Fibroblast of lung (primary cell): ENCODE measurements around the gene CMIP. TPM values are rescaled to one million over a fixed set of nuclear protein-coding genes. Genes with fewer than 3 reads are reported as not detected.

Source experiments
- DNase-seq, 2 donors: peaks; one replicate each; pipeline versions ENCODE4 v3.0.0 to v3.0.0-alpha.2; 2010; ENCODE audit warnings: low read depth in 2 of 2
- H2AFZ ChIP-seq: 2 replicates; pipeline ENCODE4 v1.5.1; 2012; ENCODE audit warnings: low read length, control low read depth, inconsistent platforms
- H3K27ac ChIP-seq: 2 replicates; pipeline ENCODE4 v1.5.1; 2011; ENCODE audit warnings: low read length, control low read depth; ENCODE audit not compliant: insufficient read depth
- H3K27me3 ChIP-seq: 2 replicates; pipeline ENCODE4 v1.5.1; 2011; ENCODE audit warnings: mild to moderate bottlenecking, low read length; ENCODE audit not compliant: control insufficient read depth, insufficient read depth
- H3K36me3 ChIP-seq: 2 replicates; pipeline ENCODE4 v1.5.1; 2011; ENCODE audit warnings: low read length; ENCODE audit not compliant: control insufficient read depth, insufficient read depth
- H3K4me1 ChIP-seq: 2 replicates; pipeline ENCODE4 v1.5.1; 2011; ENCODE audit warnings: low read length; ENCODE audit not compliant: control insufficient read depth, insufficient read depth; ENCODE audit errors: extremely low read depth
- H3K4me2 ChIP-seq: 2 replicates; pipeline ENCODE4 v1.5.1; 2011; ENCODE audit warnings: low read length, control low read depth; ENCODE audit not compliant: insufficient read depth; ENCODE audit errors: extremely low read depth
- H3K4me3 ChIP-seq, 4 experiments: fragments of 200-600 bp in 1 of 4; sonication (generic) in 1 of 4; replicated peaks in 1 of 4; 2 replicates each; pipeline ENCODE4 v1.5.1; 2011 to 2016; ENCODE audit warnings: low read length in 4 of 4, low read depth in 3 of 4, mild to moderate bottlenecking in 3 of 4, control low read depth in 2 of 4, inconsistent platforms in 1 of 4, mixed read lengths in 1 of 4; ENCODE audit not compliant: insufficient read depth in 1 of 4; ENCODE audit errors: control extremely low read depth in 1 of 4
- H3K79me2 ChIP-seq: 2 replicates; pipeline ENCODE4 v1.5.1; 2012; ENCODE audit warnings: mild to moderate bottlenecking, low read length, inconsistent platforms; ENCODE audit not compliant: control insufficient read depth, insufficient read depth
- H3K9ac ChIP-seq: 2 replicates; pipeline ENCODE4 v1.5.1; 2011; ENCODE audit warnings: mild to moderate bottlenecking, low read length, control low read depth; ENCODE audit not compliant: insufficient read depth
- H3K9me3 ChIP-seq: 2 replicates; pipeline ENCODE4 v1.5.1; 2012; ENCODE audit warnings: low read depth, low read length; ENCODE audit not compliant: control insufficient read depth, insufficient read depth
- H4K20me1 ChIP-seq: 2 replicates; pipeline ENCODE4 v1.5.1; 2011; ENCODE audit warnings: low read length; ENCODE audit not compliant: control insufficient read depth, insufficient read depth; ENCODE audit errors: extremely low read depth
- EZH2 ChIP-seq: IDR thresholded peaks from 2 replicates; pipeline ENCODE4 v1.5.1; 2012; ENCODE audit warnings: low read length, control low read depth, mild to moderate bottlenecking; ENCODE audit errors: missing control alignments
- polyA plus RNA-seq, 2 donors: library from polyadenylated mRNA; depleted of rRNA in 1 of 2; stranded (reverse) in 1 of 2; unstranded in 1 of 2; fragments of >200 nt; gene quantifications; 2 replicates each; pipeline ENCODE4 v1.2.1, GENCODE V29; 2011 to 2012; ENCODE audit warnings: missing spikeins in 1 of 2
- total RNA-seq: library from RNA; depleted of rRNA; stranded (reverse); fragments of >200 nt; gene quantifications from 2 replicates; pipeline ENCODE4 v1.2.1, GENCODE V29; 2014
- TF ChIP-seq, protein P1 (sequence below), 2 donors: IDR thresholded peaks in 1 of 2; conservative IDR thresholded peaks in 1 of 2; 1 replicate in 1 of 2; 2 replicates in 1 of 2; pipeline ENCODE4 v1.5.1; 2011 to 2012; ENCODE audit warnings: low read length in 2 of 2, control low read depth in 1 of 2, inconsistent platforms in 1 of 2, low read depth in 1 of 2, mild to moderate bottlenecking in 1 of 2

Gene CMIP
- total and polyA plus RNA-seq, 2 donors (not counting 1 experiment from before 2014, with no cell fraction given): 1.9 to 5.1 TPM

DNA sequence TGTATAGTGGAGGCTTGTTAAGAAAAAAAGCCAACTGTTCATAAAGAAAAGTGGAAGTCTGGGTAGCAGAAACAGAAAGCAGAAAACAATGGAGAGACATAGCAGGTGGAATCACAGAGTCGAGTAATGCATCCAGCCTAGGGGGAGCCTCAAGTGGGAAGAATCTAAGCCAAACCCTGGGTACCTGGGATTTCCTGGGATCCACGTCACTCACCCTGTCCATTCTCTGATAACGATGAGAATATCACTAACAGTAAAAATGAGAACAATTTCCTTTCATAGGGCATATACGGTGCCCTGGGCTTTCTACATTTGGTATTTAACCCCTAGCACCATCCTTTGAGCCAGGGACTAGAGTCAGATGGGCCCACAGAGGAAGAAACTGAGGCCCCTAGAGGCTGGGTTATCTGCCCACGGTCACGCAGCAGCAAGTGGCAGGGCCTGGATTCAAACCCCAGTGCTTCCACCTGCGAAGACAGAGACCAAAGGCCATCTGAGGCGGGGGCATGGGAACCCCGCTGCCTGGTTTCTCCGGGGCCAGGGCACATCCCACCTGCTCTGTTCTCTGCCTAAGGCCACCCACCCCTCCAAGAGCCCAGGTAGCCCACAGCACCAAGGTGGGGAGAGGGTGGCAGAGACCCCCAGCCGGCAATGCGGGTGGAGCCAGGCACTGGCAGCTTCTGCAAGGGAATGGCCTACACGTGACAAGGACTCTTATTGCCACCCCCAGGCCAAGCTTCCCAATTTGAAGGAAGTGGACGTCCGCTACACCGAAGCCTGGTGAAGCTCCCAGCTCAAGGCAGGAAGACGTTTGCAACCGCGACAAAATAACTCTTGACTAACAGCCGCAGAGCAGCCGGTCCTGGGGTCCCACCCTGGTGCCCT lies 264.6 kb downstream of the CMIP start:
- H3K36me3 ChIP-seq: peaks cover 4% of the 10 kb centered on the region
- H3K4me1 ChIP-seq: peaks cover 10% of the 10 kb centered on the region
- no peak for TF ChIP-seq EZH2
- TF ChIP-seq, protein P1, sequence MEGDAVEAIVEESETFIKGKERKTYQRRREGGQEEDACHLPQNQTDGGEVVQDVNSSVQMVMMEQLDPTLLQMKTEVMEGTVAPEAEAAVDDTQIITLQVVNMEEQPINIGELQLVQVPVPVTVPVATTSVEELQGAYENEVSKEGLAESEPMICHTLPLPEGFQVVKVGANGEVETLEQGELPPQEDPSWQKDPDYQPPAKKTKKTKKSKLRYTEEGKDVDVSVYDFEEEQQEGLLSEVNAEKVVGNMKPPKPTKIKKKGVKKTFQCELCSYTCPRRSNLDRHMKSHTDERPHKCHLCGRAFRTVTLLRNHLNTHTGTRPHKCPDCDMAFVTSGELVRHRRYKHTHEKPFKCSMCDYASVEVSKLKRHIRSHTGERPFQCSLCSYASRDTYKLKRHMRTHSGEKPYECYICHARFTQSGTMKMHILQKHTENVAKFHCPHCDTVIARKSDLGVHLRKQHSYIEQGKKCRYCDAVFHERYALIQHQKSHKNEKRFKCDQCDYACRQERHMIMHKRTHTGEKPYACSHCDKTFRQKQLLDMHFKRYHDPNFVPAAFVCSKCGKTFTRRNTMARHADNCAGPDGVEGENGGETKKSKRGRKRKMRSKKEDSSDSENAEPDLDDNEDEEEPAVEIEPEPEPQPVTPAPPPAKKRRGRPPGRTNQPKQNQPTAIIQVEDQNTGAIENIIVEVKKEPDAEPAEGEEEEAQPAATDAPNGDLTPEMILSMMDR (conservative IDR thresholded peaks at IDR 0.05 in 1 of 2, IDR thresholded peaks at IDR 0.05 in 1 of 2; ENCODE audit: low read depth in 1 of 2, low read length in 2 of 2): no peak
- H3K79me2 ChIP-seq: no peaks in the 10 kb centered on the region
- no peak for DNase-seq
- no peaks in the 10 kb centered on the region for H3K9me3 ChIP-seq
- no peak overlapping the region for H3K4me3 ChIP-seq
- H3K27ac ChIP-seq: no peak overlapping the region
- H2AFZ ChIP-seq: no peak overlapping the region
- H3K4me2 ChIP-seq: no peak overlapping the region
- peaks cover 2% of the 10 kb centered on the region for H4K20me1 ChIP-seq
- H3K9ac ChIP-seq: no peak overlapping the region
- H3K27me3 ChIP-seq: no peaks in the 10 kb centered on the region

DNA sequence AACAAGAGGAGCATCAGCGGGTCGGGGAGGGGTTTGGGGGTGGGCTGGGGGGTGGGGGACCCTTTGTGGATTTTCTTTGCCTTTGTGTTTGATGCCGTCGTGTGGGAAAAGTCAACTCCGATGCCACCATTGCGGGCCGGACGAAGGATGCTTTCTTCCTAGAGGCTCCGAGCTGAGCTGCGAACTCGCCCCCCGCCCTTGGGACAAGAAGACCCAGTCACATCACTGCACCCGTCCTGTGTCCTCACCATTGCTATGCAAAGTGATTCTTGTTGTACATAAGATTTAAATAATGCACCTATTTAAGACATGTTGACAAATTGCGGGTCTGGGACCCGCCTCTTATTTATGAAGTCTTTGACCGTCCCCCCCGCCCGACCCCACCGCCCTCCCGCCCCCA lies 265.4 kb downstream of the CMIP start:
- H3K9me3 ChIP-seq: no peaks in the 10 kb centered on the region
- no peak overlapping the region for H2AFZ ChIP-seq
- H3K4me1 ChIP-seq: peaks cover 10% of the 10 kb centered on the region

DNA sequence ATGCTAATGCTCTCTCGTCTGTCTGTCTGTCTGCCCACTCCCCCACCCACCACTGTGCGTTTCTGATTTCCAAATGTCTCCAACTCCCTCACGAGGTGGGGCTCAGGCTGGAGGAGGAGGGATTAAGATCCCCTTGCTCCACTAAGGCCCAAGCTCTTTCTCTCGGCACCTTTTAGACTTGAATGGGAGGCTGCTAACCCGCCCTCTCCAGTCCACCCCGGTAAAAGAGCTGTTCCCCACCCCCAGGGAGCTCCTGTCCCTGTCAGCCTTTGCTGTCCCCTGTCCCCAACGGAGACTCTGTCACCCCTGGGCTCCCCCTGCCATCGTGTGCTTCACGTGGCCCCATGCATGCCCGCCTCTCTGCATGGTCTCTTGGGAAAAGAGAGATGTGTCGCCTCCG lies 266.0 kb downstream of the CMIP start:
- no peak for DNase-seq
- no peak overlapping the region for H3K27ac ChIP-seq
- no peak overlapping the region for H3K4me2 ChIP-seq
- H3K36me3 ChIP-seq: peaks cover 4% of the 10 kb centered on the region
- peaks cover 10% of the 10 kb centered on the region for H3K4me1 ChIP-seq
- H4K20me1 ChIP-seq: peaks cover 2% of the 10 kb centered on the region
- TF ChIP-seq, protein P1 (conservative IDR thresholded peaks at IDR 0.05 in 1 of 2, IDR thresholded peaks at IDR 0.05 in 1 of 2; ENCODE audit: low read depth in 1 of 2, low read length in 2 of 2): no peak
- no peak for TF ChIP-seq EZH2
- no peaks in the 10 kb centered on the region for H3K27me3 ChIP-seq
- no peaks in the 10 kb centered on the region for H3K79me2 ChIP-seq
- H3K4me3 ChIP-seq: no peak overlapping the region
- H2AFZ ChIP-seq: no peak overlapping the region
- H3K9ac ChIP-seq: no peak overlapping the region
- H3K9me3 ChIP-seq: no peaks in the 10 kb centered on the region

More for the DNA sequence above, 265.4 kb downstream of the CMIP start:
- Histone ChIP-seq H3K27ac (no peak overlapping the region), H3K4me2 (no peak overlapping the region), H3K9ac (no peak overlapping the region), H3K36me3 (peaks cover 4% of the 10 kb centered on the region), H4K20me1 (peaks cover 2% of the 10 kb centered on the region), H3K27me3 (no peaks in the 10 kb centered on the region), H3K79me2 (no peaks in the 10 kb centered on the region), H3K4me3 (no peak overlapping the region)
- TF ChIP-seq, protein P1 (conservative IDR thresholded peaks at IDR 0.05 in 1 of 2, IDR thresholded peaks at IDR 0.05 in 1 of 2; ENCODE audit: low read depth in 1 of 2, low read length in 2 of 2): no peak
- TF ChIP-seq EZH2: no peak
- no peak for DNase-seq
